ENCODE measurements around the gene NFS1. TPM values are rescaled to one million over a fixed set of nuclear protein-coding genes. Genes with fewer than 3 reads are reported as not detected.

The NFS1 gene
- total and polyA plus RNA-seq, 2 of the 8 experiments (the other 6 are each of a cell fraction or from before 2014, with no cell fraction given): 26.1 to 38.8 TPM

DNA sequence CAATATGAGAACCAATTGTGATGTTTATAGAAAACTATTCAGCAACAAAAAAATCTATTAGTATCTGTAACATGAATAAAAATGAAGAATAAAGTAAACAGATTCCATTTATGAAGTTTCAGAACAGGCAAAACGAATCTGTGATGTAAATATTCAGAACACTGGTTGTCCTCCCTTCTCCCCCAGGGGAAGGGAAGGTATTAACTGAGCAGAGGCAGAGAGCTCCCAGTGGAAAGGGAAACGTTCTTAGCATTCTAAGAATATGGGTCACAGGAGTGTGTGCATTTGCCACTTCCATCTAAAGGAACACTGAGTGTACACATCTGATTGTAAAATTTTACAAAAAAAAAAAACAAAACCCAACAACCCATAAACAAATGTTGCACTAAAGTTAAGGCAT lies 60.4 kb downstream of the NFS1 start:
- Histone ChIP-seq H3K36me3 (ENCODE audit: control insufficient read depth in 2 of 4, insufficient read depth in 4 of 4, low read length in 3 of 4) (no peaks in the 10 kb centered on the region; a peak in 1 of 8 replicates), H3K9ac (replicated peaks in 1 of 4; ENCODE audit: extremely low read depth in 1 of 4, low read depth in 3 of 4, low read length in 3 of 4) (no peak overlapping the region), H2AFZ (ENCODE audit: low read length) (no peak overlapping the region), H3K18ac (ENCODE audit: extremely low read depth, low read length) (no peak overlapping the region), H2BK120ac (replicated peaks; ENCODE audit: low read depth, low read length) (no peak overlapping the region), H2BK12ac (ENCODE audit: low read depth, low read length) (no peak overlapping the region), H2AK5ac (ENCODE audit: low read depth, low read length) (no peak overlapping the region), H3K4me2 (ENCODE audit: insufficient read depth in 1 of 2, low read depth in 2 of 2, low read length in 2 of 2) (no peak overlapping the region), H4K91ac (replicated peaks; ENCODE audit: insufficient read length, low read length) (no peak overlapping the region), H3K27ac (ENCODE audit: low read depth, low read length) (no peak overlapping the region), H3K9me3 (ENCODE audit: insufficient read depth in 2 of 2, low read depth in 1 of 2, low read length in 1 of 2) (no peaks in the 10 kb centered on the region), H2BK5ac (ENCODE audit: low read depth, low read length) (no peak overlapping the region), H3K23me2 (ENCODE audit: low read depth, low read length) (0 out of 2 replicates have a peak, but pooled peaks cover 2% of the 10 kb centered on the region), H3K56ac (replicated peaks; ENCODE audit: insufficient read length, low read depth, low read length) (no peak overlapping the region), H3K4me1 (replicated peaks in 1 of 4; ENCODE audit: control insufficient read depth in 3 of 4, insufficient read depth in 4 of 4, low read length in 3 of 4) (peaks cover 0 to 9% (median 2%) of the 10 kb centered on the region in 4 experiments; a peak in 4 of 7 replicates), H3K79me2 (ENCODE audit: control insufficient read depth in 1 of 2, insufficient read depth in 2 of 2, low read length in 2 of 2) (peaks cover 2 to 86% of the 10 kb centered on the region in 2 experiments; a peak in 3 of 4 replicates), H4K5ac (ENCODE audit: insufficient read length, low read depth, low read length) (no peak overlapping the region), H3K79me1 (ENCODE audit: low read depth, low read length) (peaks cover 27% of the 10 kb centered on the region), H3K27me3 (replicated peaks in 1 of 4; ENCODE audit: control insufficient read depth in 3 of 4, extremely low read depth in 1 of 4, insufficient read depth in 3 of 4, low read length in 3 of 4) (no peaks in the 10 kb centered on the region), H3K23ac (ENCODE audit: insufficient read length) (no peak overlapping the region), H3K14ac (ENCODE audit: insufficient read length) (no peak overlapping the region), H3K4me3 (ENCODE audit: extremely low read depth in 1 of 4, insufficient read depth in 2 of 4, low read depth in 3 of 4, low read length in 4 of 4) (no peak overlapping the region), H4K8ac (ENCODE audit: extremely low read depth, insufficient read depth, low read length) (no peak overlapping the region), H2BK20ac (ENCODE audit: low read length) (no peak overlapping the region), H4K20me1 (replicated peaks in 1 of 2; ENCODE audit: control insufficient read depth in 1 of 2, insufficient read depth in 2 of 2, low read length in 2 of 2) (peaks cover 18 to 32% of the 10 kb centered on the region in 2 experiments), H2BK15ac (ENCODE audit: low read length) (no peak overlapping the region), H3K4ac (replicated peaks; ENCODE audit: insufficient read length, low read depth, low read length) (no peak overlapping the region)
- no peak for DNase-seq (ENCODE audit: low read depth in 1 of 2, low spot score in 2 of 2)
- ChIA-PET POLR2A (ENCODE audit: partially characterized antibody) (interaction anchor here (1.1 to 2.7 kb wide), 5 partner anchors 9 to 25 kb away, joined by 3 to 11 read pairs (median 4); partner anchors contain the start of genes CPNE1 and RBM12), CTCF (ENCODE audit: partially characterized antibody) (interaction anchor here (6.4 kb wide), 1 partner anchor 20 kb away, joined by 37 read pairs; no protein-coding TSS in a partner anchor)
- 66% methylated on average over 2 of the region's 2 CpGs; no CpG with 5 or more reads in 1 of the 2 experiments for WGBS, 2 experiments (ENCODE audit: extremely low coverage in 1 of 2, insufficient coverage in 1 of 2, insufficient read length in 1 of 2, insufficient replicate concordance in 2 of 2, low coverage in 1 of 2, low lambda C conversion rate in 2 of 2, missing lambda C conversion rate in 1 of 2)
- TF ChIP-seq, protein P1, sequence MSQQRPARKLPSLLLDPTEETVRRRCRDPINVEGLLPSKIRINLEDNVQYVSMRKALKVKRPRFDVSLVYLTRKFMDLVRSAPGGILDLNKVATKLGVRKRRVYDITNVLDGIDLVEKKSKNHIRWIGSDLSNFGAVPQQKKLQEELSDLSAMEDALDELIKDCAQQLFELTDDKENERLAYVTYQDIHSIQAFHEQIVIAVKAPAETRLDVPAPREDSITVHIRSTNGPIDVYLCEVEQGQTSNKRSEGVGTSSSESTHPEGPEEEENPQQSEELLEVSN (IDR thresholded peaks at IDR 0.05): no peak
- no peak for TF ChIP-seq KDM4A (IDR thresholded peaks at IDR 0.05; ENCODE audit: low read depth, low read length, severe bottlenecking)
- no peak for TF ChIP-seq PHF8 (conservative IDR thresholded peaks at IDR 0.05; ENCODE audit: low read depth, low read length)
- no peak for TF ChIP-seq SIN3A (conservative IDR thresholded peaks at IDR 0.05 in 1 of 2, IDR thresholded peaks at IDR 0.05 in 1 of 2; ENCODE audit: low read depth in 1 of 2, low read length in 2 of 2)
- no peak for TF ChIP-seq ATF3 (IDR thresholded peaks at IDR 0.05; ENCODE audit: insufficient read depth, low read depth, low read length)
- TF ChIP-seq KDM1A (IDR thresholded peaks at IDR 0.05; ENCODE audit: borderline replicate concordance, low read length): no peak
- no peak for TF ChIP-seq NANOG (IDR thresholded peaks at IDR 0.05; ENCODE audit: insufficient read depth, low read depth, low read length, poor library complexity, severe bottlenecking)
- FAIRE-seq: no peak
